Fibroblast of pulmonary artery (primary cell): ENCODE data around the gene S100A10.
A peak's percentile ranks its signal among the peaks of the same experiment; 100 is the strongest.

Experiments
- DNase-seq: peaks from one replicate; pipeline ENCODE4 v3.0.0-alpha.2; 2010; ENCODE audit warnings: low read depth
- H3K4me3 ChIP-seq: replicated peaks from 2 replicates; pipeline ENCODE4 v1.5.1; 2011; ENCODE audit warnings: low read depth, mild to moderate bottlenecking, control low read depth, low read length, moderate library complexity
- CTCF ChIP-seq: IDR thresholded peaks from 2 replicates; pipeline ENCODE4 v1.5.1; 2011; ENCODE audit warnings: mild to moderate bottlenecking, control low read depth, low read length, inconsistent platforms; ENCODE audit errors: missing control alignments

S100A10 gene

GRCh38 chr1:151939779-151940178, 53.9 kb downstream of the S100A10 start:
- H3K4me3 ChIP-seq = no peak overlapping the region
- TF ChIP-seq CTCF = no peak
- DNase-seq = no peak

GRCh38 chr1:151939141-151939540, 54.5 kb downstream of the S100A10 start:
- TF ChIP-seq CTCF = no peak
- DNase-seq = no peak
- H3K4me3 ChIP-seq = no peak overlapping the region

GRCh38 chr1:151936653-151937052, 57.0 kb downstream of the S100A10 start:
- no peak for DNase-seq
- H3K4me3 ChIP-seq = no peak overlapping the region
- no peak for TF ChIP-seq CTCF

GRCh38 chr1:151935894-151936602, 57.6 kb downstream of the S100A10 start:
- no peak for DNase-seq
- no peak for TF ChIP-seq CTCF
- H3K4me3 ChIP-seq = no peak overlapping the region

GRCh38 chr1:151935154-151935553, 58.5 kb downstream of the S100A10 start:
- no peak overlapping the region for H3K4me3 ChIP-seq
- TF ChIP-seq CTCF = no peak
- peak; percentile 28 for DNase-seq

GRCh38 chr1:151934048-151934493, 59.6 kb downstream of the S100A10 start:
- H3K4me3 ChIP-seq = no peak overlapping the region
- peak; percentile 74 for DNase-seq
- peak; percentile 92 for TF ChIP-seq CTCF
